ENCODE results near the gene MCM3AP. TPM values are rescaled to one million over a fixed set of nuclear protein-coding genes. Genes with fewer than 3 reads are reported as not detected.

MCM3AP gene
- total and polyA plus RNA-seq, 4 donors = 15.5 to 58.1 (median 33.5) TPM

GRCh38 chr21:46307625-46308024, 22.2 kb upstream of the MCM3AP start:
- no peaks in the 10 kb centered on the region for H3K9me3 ChIP-seq (ENCODE audit: control insufficient read depth in 4 of 4, low read length in 3 of 4)
- no peak overlapping the region for H3K27ac ChIP-seq (ENCODE audit: low read depth in 1 of 2, low read length in 2 of 2)
- TF ChIP-seq REST (IDR thresholded peaks at IDR 0.05) = no peak
- TF ChIP-seq MAX (IDR thresholded peaks at IDR 0.05) = no peak
- peaks cover 0 to 6% (median under 1%) of the 10 kb centered on the region in 4 donors for H3K36me3 ChIP-seq (ENCODE audit: control insufficient read depth in 4 of 4, insufficient read depth in 3 of 4, low read depth in 1 of 4, low read length in 3 of 4)
- DNase-seq (ENCODE audit: low spot score) = no peak
- H3K4me1 ChIP-seq (ENCODE audit: control insufficient read depth in 4 of 4, insufficient read depth in 4 of 4, low read length in 3 of 4) = no peaks in the 10 kb centered on the region
- no peak overlapping the region for H3K9ac ChIP-seq (ENCODE audit: low read depth in 1 of 2, low read length in 2 of 2)
- WGBS = 86% methylated on average over 2 of the region's 2 CpGs
- H3K4me3 ChIP-seq (ENCODE audit: low read depth in 1 of 3, low read length in 3 of 3) = no peak overlapping the region
- no peaks in the 10 kb centered on the region for H3K27me3 ChIP-seq (ENCODE audit: control insufficient read depth in 4 of 4, insufficient read depth in 4 of 4, low read length in 3 of 4)

- H3K36me3 ChIP-seq (ENCODE audit: control insufficient read depth in 4 of 4, insufficient read depth in 3 of 4, low read depth in 1 of 4, low read length in 3 of 4) = peaks cover 0 to 6% (median 2%) of the 10 kb centered on the region in 4 donors
- H3K9me3 ChIP-seq (ENCODE audit: control insufficient read depth in 4 of 4, low read length in 3 of 4) = no peaks in the 10 kb centered on the region
- H3K4me1 ChIP-seq (ENCODE audit: control insufficient read depth in 4 of 4, insufficient read depth in 4 of 4, low read length in 3 of 4) = no peaks in the 10 kb centered on the region
- no peak for TF ChIP-seq FOXA2 (IDR thresholded peaks at IDR 0.05)
- no peak for TF ChIP-seq HNF4G (IDR thresholded peaks at IDR 0.05)
- no peak for TF ChIP-seq GABPA (IDR thresholded peaks at IDR 0.05 in 1 of 2, conservative IDR thresholded peaks at IDR 0.05 in 1 of 2)
- no peak for TF ChIP-seq RXRA (IDR thresholded peaks at IDR 0.05)
- TF ChIP-seq, protein P1, sequence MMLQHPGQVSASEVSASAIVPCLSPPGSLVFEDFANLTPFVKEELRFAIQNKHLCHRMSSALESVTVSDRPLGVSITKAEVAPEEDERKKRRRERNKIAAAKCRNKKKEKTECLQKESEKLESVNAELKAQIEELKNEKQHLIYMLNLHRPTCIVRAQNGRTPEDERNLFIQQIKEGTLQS (IDR thresholded peaks at IDR 0.05) = no peak
- no peak for TF ChIP-seq RAD21 (IDR thresholded peaks at IDR 0.05)
- TF ChIP-seq JUND (IDR thresholded peaks at IDR 0.05) = no peak
- no peak for TF ChIP-seq EGR1 (IDR thresholded peaks at IDR 0.05; ENCODE audit: low read depth in 2 of 2)
- no peak for TF ChIP-seq TAF1 (conservative IDR thresholded peaks at IDR 0.05)
- TF ChIP-seq ZBTB33 (IDR thresholded peaks at IDR 0.05) = no peak
- H3K27me3 ChIP-seq (ENCODE audit: control insufficient read depth in 4 of 4, insufficient read depth in 4 of 4, low read length in 3 of 4) = no peaks in the 10 kb centered on the region
- H3K9ac ChIP-seq (ENCODE audit: low read depth in 1 of 2, low read length in 2 of 2) = no peak overlapping the region
- H3K4me3 ChIP-seq (ENCODE audit: low read depth in 1 of 3, low read length in 3 of 3) = no peak overlapping the region
- no peak overlapping the region for H3K27ac ChIP-seq (ENCODE audit: low read depth in 1 of 2, low read length in 2 of 2)
- DNase-seq (ENCODE audit: low spot score) = no peak
- WGBS = 96% methylated on average over 11 of the region's 11 CpGs
These were observed 19.5 kb upstream of the MCM3AP start for GRCh38 chr21:46304955-46305354.

- WGBS = 97% methylated on average over 5 of the region's 5 CpGs
These were observed 19.0 kb upstream of the MCM3AP start for GRCh38 chr21:46304437-46304836.

More at GRCh38 chr21:46304437-46304836, 19.0 kb upstream of the MCM3AP start:
- Histone ChIP-seq H3K27me3 (ENCODE audit: control insufficient read depth in 4 of 4, insufficient read depth in 4 of 4, low read length in 3 of 4) (no peaks in the 10 kb centered on the region), H3K9ac (ENCODE audit: low read depth in 1 of 2, low read length in 2 of 2) (no peak overlapping the region), H3K36me3 (ENCODE audit: control insufficient read depth in 4 of 4, insufficient read depth in 3 of 4, low read depth in 1 of 4, low read length in 3 of 4) (peaks cover 0 to 6% (median 2%) of the 10 kb centered on the region in 4 donors), H3K4me3 (ENCODE audit: low read depth in 1 of 3, low read length in 3 of 3) (no peak overlapping the region), H3K27ac (ENCODE audit: low read depth in 1 of 2, low read length in 2 of 2) (no peak overlapping the region), H3K9me3 (ENCODE audit: control insufficient read depth in 4 of 4, low read length in 3 of 4) (no peaks in the 10 kb centered on the region), H3K4me1 (ENCODE audit: control insufficient read depth in 4 of 4, insufficient read depth in 4 of 4, low read length in 3 of 4) (no peaks in the 10 kb centered on the region)
- TF ChIP-seq EGR1 (IDR thresholded peaks at IDR 0.05; ENCODE audit: low read depth in 2 of 2) (no peak), RAD21 (IDR thresholded peaks at IDR 0.05) (no peak), FOXA1 (IDR thresholded peaks at IDR 0.05) (no peak), TAF1 (conservative IDR thresholded peaks at IDR 0.05) (no peak)
- no peak for DNase-seq (ENCODE audit: low spot score)

All from liver (tissue), 9 donors.